T-cell (primary cell): ENCODE data around the gene USP5. TPM values are rescaled to one million over a fixed set of nuclear protein-coding genes. Genes with fewer than 3 reads are reported as not detected.
A peak's percentile ranks its signal among the peaks of the same experiment; 100 is the strongest.
"Not testable (repeated sequence)": the region's sequence is repeated elsewhere in the genome, so short reads cannot be mapped to it uniquely, and the experiment has no call there.

Experiments used
- ATAC-seq, 4 experiments: fragments of 200-7000 bp in 3 of 4; fragments of 150-1000 bp in 1 of 4; cut with Tn5 transposase; replicated peaks in 1 of 4; 1 replicate in 3 of 4; 2 replicates in 1 of 4; pipeline ENCODE4 v1.10.0; 2021; ENCODE audit warnings: moderate library complexity in 3 of 4, mild to moderate bottlenecking in 2 of 4, moderate number of reproducible peaks in 1 of 4
- CTCF ChIA-PET, 2 donors: fragments of 300-600 bp; sonication (Branson Sonifier 250); formaldehyde crosslinking; loops; one replicate each; lab custom pipeline; 2022; ENCODE audit warnings: antibody characterized with exemption in 2 of 2; lab: Charles Lee
- POLR2A ChIA-PET, 2 donors: fragments of 300-600 bp; sonication (Branson Sonifier 250); formaldehyde crosslinking; loops; one replicate each; lab custom pipeline; 2022; ENCODE audit warnings: antibody characterized with exemption in 2 of 2; lab: Charles Lee
- DNase-seq, 35 experiments: peaks; one replicate each; pipeline versions ENCODE4 v3.0.0 to v3.0.0-alpha.2; 2013 to 2023
- H3K27ac ChIP-seq: one replicate; pipeline ENCODE4 v1.5.1; 2013; ENCODE audit warnings: low read length
- H3K27me3 ChIP-seq, 2 experiments: replicated peaks in 1 of 2; 1 replicate in 1 of 2; 2 replicates in 1 of 2; pipeline versions ENCODE4 v1.6.1 to v1.7.0; 2013; ENCODE audit warnings: low read length in 1 of 2, mixed read lengths in 1 of 2; ENCODE audit not compliant: control insufficient read depth in 2 of 2, insufficient read depth in 2 of 2; ENCODE audit errors: extremely low read depth in 1 of 2
- H3K36me3 ChIP-seq, 2 donors: 1 replicate in 1 of 2; 2 replicates in 1 of 2; pipeline versions ENCODE4 v1.6.1 to v1.7.0; 2013; ENCODE audit warnings: low read length in 1 of 2; ENCODE audit not compliant: control insufficient read depth in 2 of 2, insufficient read depth in 1 of 2; ENCODE audit errors: extremely low read depth in 1 of 2
- H3K4me1 ChIP-seq, 2 experiments: 1 replicate in 1 of 2; 2 replicates in 1 of 2; pipeline versions ENCODE4 v1.6.1 to v1.7.0; 2013; ENCODE audit warnings: low read length in 2 of 2, mixed read lengths in 1 of 2; ENCODE audit not compliant: insufficient read depth in 2 of 2, control insufficient read depth in 1 of 2; ENCODE audit errors: extremely low read depth in 1 of 2
- H3K4me3 ChIP-seq, 2 donors: 1 replicate in 1 of 2; 2 replicates in 1 of 2; pipeline versions ENCODE4 v1.5.1 to v1.7.0; 2013; ENCODE audit warnings: mild to moderate bottlenecking in 2 of 2, low read length in 1 of 2, moderate library complexity in 1 of 2; ENCODE audit not compliant: control insufficient read depth in 1 of 2; ENCODE audit errors: extremely low read depth in 1 of 2
- H3K9me3 ChIP-seq: 2 replicates; pipeline ENCODE4 v1.7.0; 2013
- H3K27ac Mint-ChIP-seq, 2 donors: one replicate each; pipeline ENCODE4 v1.8.0; 2020 to 2021; ENCODE audit warnings: mild to moderate bottlenecking in 2 of 2, mixed read lengths in 2 of 2
- H3K27me3 Mint-ChIP-seq, 2 donors: one replicate each; pipeline ENCODE4 v1.8.0; 2021 to 2022; ENCODE audit warnings: mixed read lengths in 2 of 2
- H3K36me3 Mint-ChIP-seq: one replicate; pipeline ENCODE4 v1.8.0; 2021; ENCODE audit warnings: mixed read lengths
- H3K4me1 Mint-ChIP-seq, 3 donors: one replicate each; pipeline ENCODE4 v1.8.0; 2020 to 2022; ENCODE audit warnings: mixed read lengths in 3 of 3, mild to moderate bottlenecking in 1 of 3
- H3K4me3 Mint-ChIP-seq, 3 donors: one replicate each; pipeline ENCODE4 v1.8.0; 2020 to 2022; ENCODE audit warnings: mild to moderate bottlenecking in 3 of 3, mixed read lengths in 3 of 3, moderate library complexity in 3 of 3
- H3K9me3 Mint-ChIP-seq, 3 donors: one replicate each; pipeline ENCODE4 v1.8.0; 2020 to 2022; ENCODE audit warnings: mixed read lengths in 3 of 3
- WGBS: methylation state at CpG from one replicate; pipeline ENCODE4 v1.1.5; 2013; ENCODE audit warnings: missing lambda C conversion rate; ENCODE audit not compliant: insufficient coverage; 5-methylcytosine and 5-hydroxymethylcytosine counted together
- total RNA-seq, 35 experiments: library from RNA in 6 of 35; stranded (reverse) in 6 of 35; fragments of 120-200 nt in 1 of 35; gene quantifications; one replicate each; pipeline versions ENCODE4 v1.2.1 to v1.2.4 and lab custom pipeline; 2013 to 2026

The USP5 gene
- total RNA-seq, 5 donors from 2014 or later (not counting 1 experiment from before 2014, with no cell fraction given), result 64.2 to 95.8 (median 85.8) TPM

DNA sequence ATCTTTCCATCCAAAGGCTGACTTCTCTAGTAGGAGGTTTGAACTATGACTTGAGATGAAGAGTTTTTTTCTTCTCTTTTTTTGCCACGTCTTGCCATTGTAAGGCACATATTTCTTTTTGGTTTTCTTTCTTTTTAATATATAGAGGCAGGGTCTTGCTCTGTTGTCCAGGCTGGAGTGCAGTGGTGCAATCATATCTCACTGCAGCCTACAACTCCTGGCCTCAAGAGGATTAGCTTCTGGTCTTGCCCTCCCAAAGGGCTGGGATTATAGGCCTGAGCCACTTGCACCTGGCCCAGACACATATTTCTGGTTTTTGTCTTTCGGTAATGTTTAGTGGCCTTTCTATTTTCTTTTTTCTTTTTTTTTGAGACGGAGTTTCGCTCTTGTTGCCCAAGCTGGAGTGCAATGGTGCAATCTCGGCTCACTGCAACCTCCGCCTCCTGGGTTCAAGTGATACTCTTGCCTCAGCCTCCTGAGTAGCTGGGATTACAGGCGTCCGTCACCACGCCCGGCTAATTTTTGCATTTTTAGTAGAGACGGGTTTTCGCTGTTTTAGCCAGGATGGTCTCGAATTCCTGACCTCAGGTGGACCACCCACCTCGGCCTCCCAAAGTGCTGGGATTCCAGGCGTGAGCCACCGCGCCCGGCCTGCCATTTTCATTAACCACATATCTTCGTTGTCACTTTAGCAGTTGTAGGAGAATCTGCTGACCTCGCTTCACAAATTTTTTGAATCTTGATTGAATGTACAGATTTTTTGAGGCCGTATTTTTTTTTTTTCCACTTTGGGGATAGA, 38.0 kb downstream of the USP5 start:
- POLR2A ChIA-PET, result interaction anchor here in 1 of 2 donors (0.6 kb wide), 2 partner anchors 262 to 1046 kb away, joined by 6 to 7 read pairs; no protein-coding TSS in a partner anchor
- H3K4me3 ChIP-seq, H3K36me3 ChIP-seq, DNase-seq, H3K27me3 Mint-ChIP-seq, H3K36me3 Mint-ChIP-seq, ATAC-seq, H3K9me3 ChIP-seq, H3K9me3 Mint-ChIP-seq, CTCF ChIA-PET, H3K27me3 ChIP-seq: not testable (repeated sequence)
- H3K27ac Mint-ChIP-seq, result peak overlapping the region; percentile 89 to 90
- Histone ChIP-seq H3K4me1 (peaks cover 3 to 16% of the 10 kb centered on the region in 2 experiments), H3K27ac (peak overlapping the region; percentile 78)
- WGBS, result 95% methylated on average over 14 of the region's 21 CpGs
- H3K4me1 Mint-ChIP-seq, result peaks cover 13 to 15% (median 13%) of the 10 kb centered on the region in 3 donors
- H3K4me3 Mint-ChIP-seq, result peak overlapping the region; percentile 77 to 80 (median 80)

DNA sequence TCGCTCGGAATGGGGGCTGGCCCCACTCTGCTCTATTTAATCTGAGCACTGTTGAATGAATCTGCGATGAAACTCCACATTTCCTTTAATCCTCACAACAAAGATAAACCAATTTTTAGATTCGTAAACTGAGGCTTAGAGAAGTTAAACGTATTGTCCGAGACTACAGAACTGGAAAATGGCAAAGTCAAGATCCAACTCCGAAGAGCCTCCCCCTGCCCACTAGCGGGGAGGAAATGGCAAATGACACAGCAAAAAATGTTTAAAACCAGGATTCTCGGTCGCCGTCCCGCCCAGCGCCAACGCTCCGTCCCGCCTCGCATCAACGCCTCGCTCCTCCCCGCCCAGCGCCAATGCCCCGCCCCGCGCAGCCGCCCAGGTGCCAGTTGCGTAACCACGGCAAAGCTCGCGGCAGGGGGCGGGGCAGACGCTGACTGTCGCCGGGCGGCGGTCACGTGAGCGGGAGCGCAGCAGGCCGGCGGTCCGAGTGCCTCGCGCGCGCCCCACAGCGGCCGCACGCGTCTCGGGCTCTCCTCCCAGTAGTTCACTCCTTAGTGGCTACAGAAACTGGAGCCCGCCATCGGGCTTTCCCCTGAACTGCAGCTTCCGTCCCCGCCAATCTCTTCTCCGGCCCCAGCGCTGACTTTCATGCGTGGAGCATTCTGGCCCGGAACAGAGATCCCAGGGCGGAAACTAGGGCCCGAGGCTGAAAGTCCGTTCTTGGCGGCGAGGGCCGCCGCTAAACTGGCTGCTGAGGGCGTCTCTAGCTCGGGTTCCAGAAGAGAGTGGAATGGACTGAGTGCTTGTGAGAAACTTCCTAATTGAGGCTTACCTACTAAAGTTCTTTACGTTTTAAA, 39.1 kb downstream of the USP5 start:
- peak; percentile 93 to 98 (median 96) for ATAC-seq
- Histone ChIP-seq H3K27ac (peak overlapping the region; percentile 90), H3K4me1 (peaks cover 3 to 16% of the 10 kb centered on the region in 2 experiments), H3K36me3 (no peaks in the 10 kb centered on the region), H3K27me3 (no peaks in the 10 kb centered on the region), H3K4me3 (peak overlapping the region; percentile 56 to 71), H3K9me3 (no peaks in the 10 kb centered on the region)
- WGBS, result under 1% methylated on average over 56 of the region's 68 CpGs
- ChIA-PET CTCF (interaction anchor here (0.5 to 1.7 kb wide), 13 partner anchors 9 to 757 kb away, joined by 3 to 43 read pairs (median 4); partner anchors contain the start of genes C12orf57 (in 1 of the 2), CDCA3 (in 1 of the 2), LRRC23 (in 1 of the 2) and RNU7-1 (in 1 of the 2)), POLR2A (interaction anchor here (0.7 to 1.0 kb wide), 3 partner anchors 22 to 1045 kb away, joined by 3 to 6 read pairs (median 5); partner anchors contain the start of gene SLC2A3 (in 1 of the 2))
- H3K27me3 Mint-ChIP-seq, result no peaks in the 10 kb centered on the region
- peaks cover 13 to 15% (median 13%) of the 10 kb centered on the region in 3 donors for H3K4me1 Mint-ChIP-seq
- peak; percentile 94 to 100 (median 98) for DNase-seq
- H3K4me3 Mint-ChIP-seq, result peak overlapping the region; percentile 77 to 80 (median 80)
- H3K9me3 Mint-ChIP-seq, result no peaks in the 10 kb centered on the region
- H3K36me3 Mint-ChIP-seq, result no peaks in the 10 kb centered on the region
- H3K27ac Mint-ChIP-seq, result peak overlapping the region; percentile 89 to 90

DNA sequence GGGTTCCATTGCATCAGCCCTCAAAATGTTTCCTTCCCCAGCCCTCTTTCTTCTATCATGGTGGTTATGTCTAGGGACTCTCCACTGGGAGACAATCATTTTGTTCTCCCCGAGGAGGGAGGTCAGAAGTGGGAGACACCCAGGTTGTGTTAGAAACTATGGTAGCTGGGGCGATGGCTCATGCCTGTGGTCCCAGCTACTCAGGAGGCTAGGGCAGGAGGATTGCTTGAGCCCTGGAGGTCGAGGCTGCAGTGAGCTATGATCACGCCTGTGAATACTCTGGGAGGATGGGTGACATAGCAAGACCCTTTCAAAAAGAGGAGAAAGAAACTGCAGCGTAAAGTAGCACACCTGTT, 39.7 kb downstream of the USP5 start:
- Mint-ChIP-seq H3K27ac (peak overlapping the region; percentile 89), H3K4me3 (peak overlapping the region; percentile 77 to 80 (median 80)), H3K36me3 (no peaks in the 10 kb centered on the region), H3K9me3 (no peaks in the 10 kb centered on the region), H3K27me3 (no peaks in the 10 kb centered on the region), H3K4me1 (peaks cover 13 to 15% (median 13%) of the 10 kb centered on the region in 3 donors)
- H3K4me3 ChIP-seq, result peak overlapping the region; percentile 56 to 71
- peak overlapping the region; percentile 90 for H3K27ac ChIP-seq
- peak in 1 of 4 experiments; percentile 1 for ATAC-seq
- ChIA-PET POLR2A (interaction anchor here (0.6 to 1.0 kb wide), 3 partner anchors 22 to 1045 kb away, joined by 3 to 6 read pairs (median 5); partner anchors contain the start of gene SLC2A3 (in 1 of the 2)), CTCF (interaction anchor here (0.8 to 1.7 kb wide), 13 partner anchors 10 to 52 kb away, joined by 3 to 43 read pairs (median 4); partner anchors contain the start of genes C12orf57 (in 1 of the 2), CDCA3 (in 1 of the 2), LRRC23 (in 1 of the 2) and RNU7-1 (in 1 of the 2))
- H3K27me3 ChIP-seq, result no peaks in the 10 kb centered on the region
- no peaks in the 10 kb centered on the region for H3K36me3 ChIP-seq
- peaks cover 3 to 16% of the 10 kb centered on the region in 2 experiments for H3K4me1 ChIP-seq
- WGBS, result no CpG with 5 or more reads among the region's 5 CpGs
- no peak for DNase-seq
- no peaks in the 10 kb centered on the region for H3K9me3 ChIP-seq

DNA sequence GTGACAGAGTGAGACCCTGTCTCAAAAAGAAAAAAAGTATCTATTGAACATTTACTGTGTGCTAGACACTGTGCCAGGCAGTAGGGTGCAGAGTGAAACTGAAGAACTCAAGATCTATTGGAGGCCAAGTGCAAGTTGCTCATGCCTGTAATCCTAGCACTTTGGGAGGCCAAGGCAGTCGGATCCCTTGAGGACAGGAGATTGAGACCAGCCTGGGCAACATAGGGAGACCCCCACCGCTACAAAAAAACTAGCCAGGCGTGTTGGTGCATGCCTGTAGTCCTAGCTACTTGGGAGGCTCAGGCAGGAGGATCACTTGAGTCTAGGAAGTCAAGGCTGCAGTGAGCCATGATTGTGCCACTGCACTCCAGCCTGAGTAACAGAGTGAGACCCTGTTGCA, 40.7 kb downstream of the USP5 start:
- Mint-ChIP-seq H3K4me3 (peak overlapping the region in 2 of 3 donors; percentile 0 to 80), H3K27ac (peak overlapping the region in 1 of 2 donors; percentile 39), H3K4me1 (peaks cover 13 to 15% (median 13%) of the 10 kb centered on the region in 3 donors)
- H3K9me3 ChIP-seq, ATAC-seq, H3K36me3 Mint-ChIP-seq, H3K9me3 Mint-ChIP-seq, H3K27me3 Mint-ChIP-seq, DNase-seq, H3K27me3 ChIP-seq, H3K36me3 ChIP-seq, H3K27ac ChIP-seq, H3K4me3 ChIP-seq, POLR2A ChIA-PET: not testable (repeated sequence)
- CTCF ChIA-PET, result interaction anchor here in 1 of 2 donors (1.0 kb wide), 1 partner anchor 15 kb away, joined by 3 read pairs; no protein-coding TSS in a partner anchor
- peaks cover 3 to 16% of the 10 kb centered on the region in 2 experiments for H3K4me1 ChIP-seq
- WGBS, result 100% methylated on average over 3 of the region's 3 CpGs

DNA sequence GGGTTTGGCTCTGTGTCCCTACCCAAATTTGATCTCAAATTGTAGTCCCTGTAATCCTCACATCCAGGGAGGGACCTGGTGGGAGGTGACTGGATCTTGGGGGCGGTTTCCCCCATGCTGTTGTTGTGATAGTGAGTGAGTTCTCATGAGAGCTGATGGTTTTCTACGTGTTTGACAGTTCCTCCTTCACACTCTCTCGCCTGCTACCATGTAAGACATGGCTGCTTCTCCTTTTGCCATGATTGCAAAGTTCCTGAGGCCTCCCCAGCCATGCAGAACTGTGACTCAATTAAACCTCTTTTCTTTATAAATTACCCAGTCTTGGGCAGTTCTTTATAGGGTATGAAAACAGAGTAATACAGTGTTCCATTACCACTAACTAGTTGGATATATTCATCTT, 42.4 kb downstream of the USP5 start:
- POLR2A ChIA-PET, result no interaction called here
- CTCF ChIA-PET, result no interaction called here
- whole genome bisulfite sequencing, result no CpG with 5 or more reads among the region's 3 CpGs
- no peaks in the 10 kb centered on the region for H3K9me3 ChIP-seq
- Mint-ChIP-seq H3K4me1 (peaks cover 13 to 15% (median 14%) of the 10 kb centered on the region in 3 donors), H3K36me3 (no peaks in the 10 kb centered on the region), H3K4me3 (no peak overlapping the region), H3K9me3 (no peaks in the 10 kb centered on the region), H3K27me3 (no peaks in the 10 kb centered on the region), H3K27ac (no peak overlapping the region)
- peaks cover 3 to 16% of the 10 kb centered on the region in 2 experiments for H3K4me1 ChIP-seq
- H3K27ac ChIP-seq, result no peak overlapping the region
- DNase-seq, result no peak
- ATAC-seq, result no peak
- no peak overlapping the region for H3K4me3 ChIP-seq
- H3K36me3 ChIP-seq, result no peaks in the 10 kb centered on the region
- H3K27me3 ChIP-seq, result no peaks in the 10 kb centered on the region
